Daoy (cell line): Measurements from ENCODE around the gene KRT81. TPM values are rescaled to one million over a fixed set of nuclear protein-coding genes. Genes with fewer than 3 reads are reported as not detected.
A peak's percentile ranks its signal among the peaks of the same experiment; 100 is the strongest.
"Not testable (repeated sequence)": the region's sequence is repeated elsewhere in the genome, so short reads cannot be mapped to it uniquely, and the experiment has no call there.

Experiments
- DNase-seq: peaks from one replicate; pipeline ENCODE4 v3.0.0-alpha.2; 2015; ENCODE audit warnings: low read depth
- total RNA-seq: library from RNA; depleted of rRNA; stranded (reverse); fragments of >200 nt; shearing (Covaris generic); gene quantifications from 2 replicates; pipeline ENCODE4 v1.2.3, GENCODE V29; 2014

The KRT81 gene
- total RNA-seq, 1 experiment from 2014 or later: 1.0 TPM

- no peak for DNase-seq
Observed at GRCh38 chr12:52296572-52297215, 5.4 kb upstream of the KRT81 start.

- DNase-seq: no peak
Observed at GRCh38 chr12:52295663-52296062, 4.3 kb upstream of the KRT81 start.

GRCh38 chr12:52294803-52295202 lies 3.5 kb upstream of the KRT81 start:
- DNase-seq: no peak

- DNase-seq: no peak
Observed at GRCh38 chr12:52293926-52294325, 2.6 kb upstream of the KRT81 start.

GRCh38 chr12:52290483-52291134 lies 725 bp downstream of the KRT81 start:
- not testable (repeated sequence) for DNase-seq

GRCh38 chr12:52287816-52288805 lies 3.2 kb downstream of the KRT81 start:
- DNase-seq: peak; percentile 42

GRCh38 chr12:52286857-52287785 lies 4.2 kb downstream of the KRT81 start:
- DNase-seq: not testable (repeated sequence)

GRCh38 chr12:52285851-52286530 lies 5.3 kb downstream of the KRT81 start:
- no peak for DNase-seq

- DNase-seq: no peak
Observed at GRCh38 chr12:52285172-52285745, 6.1 kb downstream of the KRT81 start.

GRCh38 chr12:52284562-52285171 lies 6.7 kb downstream of the KRT81 start:
- no peak for DNase-seq

- peak; percentile 94 for DNase-seq
Observed at GRCh38 chr12:52280796-52281560, 10.4 kb downstream of the KRT81 start.

GRCh38 chr12:52280319-52280795 lies 11.0 kb downstream of the KRT81 start:
- peak; percentile 80 for DNase-seq

GRCh38 chr12:52279422-52280318 lies 11.7 kb downstream of the KRT81 start:
- DNase-seq: no peak

- peak; percentile 82 for DNase-seq
Observed at GRCh38 chr12:52278575-52279421, 12.5 kb downstream of the KRT81 start.

GRCh38 chr12:52277486-52278245 lies 13.7 kb downstream of the KRT81 start:
- no peak for DNase-seq

GRCh38 chr12:52275686-52276085 lies 15.6 kb downstream of the KRT81 start:
- DNase-seq: no peak
